ENCODE results near the gene LEPR.

DNA sequence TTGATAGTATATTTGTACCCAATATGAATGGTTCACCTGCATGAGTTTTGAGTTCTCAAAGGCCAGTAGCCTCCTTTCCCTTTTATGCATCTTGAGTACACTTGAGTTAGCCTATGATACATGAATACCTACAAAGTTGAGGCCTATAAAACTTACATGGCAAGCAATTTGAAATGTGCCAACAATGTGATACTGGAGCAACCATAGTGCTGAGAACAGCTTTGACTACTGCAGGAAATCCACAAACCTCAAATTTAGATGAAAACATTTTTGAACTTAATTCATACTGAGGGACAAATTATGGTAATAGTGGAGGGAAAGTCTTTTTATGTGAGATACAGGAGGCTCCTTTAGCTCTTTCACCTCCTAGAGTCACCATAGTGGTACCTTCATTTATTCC is 37.4 kb downstream of the LEPR start:
- TF ChIP-seq, protein P1, sequence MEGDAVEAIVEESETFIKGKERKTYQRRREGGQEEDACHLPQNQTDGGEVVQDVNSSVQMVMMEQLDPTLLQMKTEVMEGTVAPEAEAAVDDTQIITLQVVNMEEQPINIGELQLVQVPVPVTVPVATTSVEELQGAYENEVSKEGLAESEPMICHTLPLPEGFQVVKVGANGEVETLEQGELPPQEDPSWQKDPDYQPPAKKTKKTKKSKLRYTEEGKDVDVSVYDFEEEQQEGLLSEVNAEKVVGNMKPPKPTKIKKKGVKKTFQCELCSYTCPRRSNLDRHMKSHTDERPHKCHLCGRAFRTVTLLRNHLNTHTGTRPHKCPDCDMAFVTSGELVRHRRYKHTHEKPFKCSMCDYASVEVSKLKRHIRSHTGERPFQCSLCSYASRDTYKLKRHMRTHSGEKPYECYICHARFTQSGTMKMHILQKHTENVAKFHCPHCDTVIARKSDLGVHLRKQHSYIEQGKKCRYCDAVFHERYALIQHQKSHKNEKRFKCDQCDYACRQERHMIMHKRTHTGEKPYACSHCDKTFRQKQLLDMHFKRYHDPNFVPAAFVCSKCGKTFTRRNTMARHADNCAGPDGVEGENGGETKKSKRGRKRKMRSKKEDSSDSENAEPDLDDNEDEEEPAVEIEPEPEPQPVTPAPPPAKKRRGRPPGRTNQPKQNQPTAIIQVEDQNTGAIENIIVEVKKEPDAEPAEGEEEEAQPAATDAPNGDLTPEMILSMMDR (optimal IDR thresholded peaks at IDR 0.05 in 1 of 3, IDR thresholded peaks at IDR 0.05 in 1 of 3, conservative IDR thresholded peaks at IDR 0.05 in 1 of 3; ENCODE audit: extremely low read depth in 1 of 3, insufficient read depth in 2 of 3, low read length in 3 of 3), result no peak
- no peak for TF ChIP-seq EZH2 (IDR thresholded peaks at IDR 0.05; ENCODE audit: low read length)

Data from keratinocyte (primary cell).